Panc1 (cell line): Measurements from ENCODE around the gene ARHGEF37. TPM values are rescaled to one million over a fixed set of nuclear protein-coding genes. Genes with fewer than 3 reads are reported as not detected.
A peak's percentile ranks its signal among the peaks of the same experiment; 100 is the strongest.

Source experiments
- ATAC-seq: fragments of 200-7000 bp; cut with Tn5 transposase; 2 replicates; pipeline ENCODE4 v1.9.1; 2020; ENCODE audit warnings: mild to moderate bottlenecking, moderate library complexity
- BruUV-seq: library from RNA; stranded (reverse); fragments of 400-500 nt; replicated peaks from 2 replicates; lab custom pipeline; 2021; lab: Mats Ljungman, UMichigan
- CTCF ChIA-PET: fragments of 300-600 bp; sonication (Branson Sonifier 250); formaldehyde crosslinking; loops from one replicate; lab custom pipeline; 2022; ENCODE audit warnings: antibody characterized with exemption; lab: Charles Lee
- POLR2A ChIA-PET: fragments of 300-600 bp; sonication (Branson Sonifier 250); formaldehyde crosslinking; loops from one replicate; lab custom pipeline; 2022; ENCODE audit warnings: antibody characterized with exemption; lab: Charles Lee
- DNase-seq: peaks from one replicate; pipeline ENCODE4 v3.0.0-alpha.2; 2010; ENCODE audit warnings: low read depth, low spot score
- H3K27ac ChIP-seq: 2 replicates; pipeline ENCODE4 v1.5.1; 2011; ENCODE audit warnings: mild to moderate bottlenecking, low read length, inconsistent platforms
- H3K27me3 ChIP-seq: fragments of 200-500 bp; sonication (Bioruptor generic); 2 replicates; pipeline ENCODE4 v1.6.0; 2014; ENCODE audit warnings: low read length, inconsistent platforms; ENCODE audit not compliant: control insufficient read depth, insufficient read depth
- H3K36me3 ChIP-seq: fragments of 200-500 bp; sonication (Bioruptor generic); 2 replicates; pipeline ENCODE4 v1.5.1; 2014; ENCODE audit warnings: inconsistent platforms, mild to moderate bottlenecking, low read length, moderate library complexity; ENCODE audit not compliant: control insufficient read depth, insufficient read depth
- H3K4me1 ChIP-seq: 2 replicates; pipeline ENCODE4 v1.5.1; 2011; ENCODE audit warnings: inconsistent platforms, mild to moderate bottlenecking, low read length, moderate library complexity; ENCODE audit not compliant: control insufficient read depth, insufficient read depth
- H3K4me3 ChIP-seq, 2 experiments: 2 replicates each; pipeline ENCODE4 v1.5.1; 2011 to 2012; ENCODE audit warnings: low read depth in 2 of 2, low read length in 2 of 2, mild to moderate bottlenecking in 2 of 2, inconsistent platforms in 1 of 2, moderate library complexity in 1 of 2
- H3K9me3 ChIP-seq: fragments of 200-500 bp; sonication (Bioruptor generic); 2 replicates; pipeline ENCODE4 v1.5.1; 2014; ENCODE audit warnings: low read depth, mild to moderate bottlenecking, inconsistent platforms, low read length, moderate library complexity; ENCODE audit not compliant: control insufficient read depth, insufficient read depth
- CTCF ChIP-seq: fragments of 450-650 bp; IDR thresholded peaks from 2 replicates; pipeline ENCODE4 v1.5.1; 2017; ENCODE audit warnings: mild to moderate bottlenecking
- POLR2AphosphoS5 ChIP-seq: IDR thresholded peaks from 2 replicates; pipeline ENCODE4 v1.6.1; 2012; ENCODE audit warnings: mild to moderate bottlenecking, low read depth, low read length, moderate library complexity
- SIN3A ChIP-seq: IDR thresholded peaks from 2 replicates; pipeline ENCODE4 v1.6.1; 2012; ENCODE audit warnings: low read depth, mild to moderate bottlenecking, low read length, moderate library complexity, borderline replicate concordance; ENCODE audit not compliant: insufficient read depth
- TCF7L2 ChIP-seq: IDR thresholded peaks from 2 replicates; pipeline ENCODE4 v1.6.1; 2011; ENCODE audit warnings: mild to moderate bottlenecking, low read depth, low read length, inconsistent platforms
- in situ Hi-C: cut with HindIII; loops from 2 replicates; pipeline ENCODE4 v1.10.0; 2016; ENCODE audit warnings: low sequenced_read_pairs, low pct_unique_long_range_greater_than_20kb
- intact Hi-C: fragments of 100-400 bp; cut with micrococcal nuclease; formaldehyde crosslinking; loops from one replicate; pipeline ENCODE4 v1.10.0; 2022; ENCODE audit not compliant: unreplicated experiment
- total RNA-seq: library from RNA; stranded (reverse); gene quantifications from one replicate; pipeline ENCODE4 v1.2.1, GENCODE V29; 2021; ENCODE audit not compliant: unreplicated experiment
- TF ChIP-seq, protein P1 (sequence below), 2 experiments: IDR thresholded peaks; 2 replicates each; pipeline ENCODE4 v1.6.1; 2011 to 2012; ENCODE audit warnings: low read depth in 2 of 2, control low read depth in 1 of 2, low read length in 1 of 2, mild to moderate bottlenecking in 1 of 2, moderate library complexity in 1 of 2; ENCODE audit not compliant: insufficient read depth in 1 of 2

Gene ARHGEF37
- total RNA-seq, 1 experiment from 2014 or later: 3.2 TPM

DNA sequence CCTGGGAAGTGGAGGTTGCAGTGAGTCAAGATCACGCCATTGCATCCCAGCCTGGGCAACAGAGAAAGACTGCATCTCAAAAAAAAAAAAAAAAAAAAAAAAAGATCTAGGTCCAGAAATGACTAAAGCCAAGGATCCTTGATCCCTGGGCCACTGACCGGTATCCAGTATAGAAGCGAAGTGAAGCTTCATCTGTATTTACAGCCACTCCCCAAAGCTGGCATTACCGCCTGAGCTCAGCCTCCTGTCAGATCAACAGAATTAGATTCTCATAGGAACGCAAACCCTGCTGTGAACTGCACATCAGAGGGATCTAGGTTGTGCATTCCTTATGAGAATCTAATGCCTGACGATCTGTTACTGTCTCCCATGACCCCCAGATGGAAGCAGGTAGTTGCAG lies 39.4 kb upstream of the ARHGEF37 start:
- H3K9me3 ChIP-seq: no peaks in the 10 kb centered on the region
- H3K4me1 ChIP-seq: peaks cover 18% of the 10 kb centered on the region
- DNase-seq (no peak), ATAC-seq (peak; percentile 24; the same call in 1 of the 2 replicates)
- in situ Hi-C loops: no loop called here
- no peak for TF ChIP-seq TCF7L2
- TF ChIP-seq SIN3A: no peak
- TF ChIP-seq POLR2AphosphoS5: no peak
- TF ChIP-seq CTCF: no peak
- TF ChIP-seq, protein P1, sequence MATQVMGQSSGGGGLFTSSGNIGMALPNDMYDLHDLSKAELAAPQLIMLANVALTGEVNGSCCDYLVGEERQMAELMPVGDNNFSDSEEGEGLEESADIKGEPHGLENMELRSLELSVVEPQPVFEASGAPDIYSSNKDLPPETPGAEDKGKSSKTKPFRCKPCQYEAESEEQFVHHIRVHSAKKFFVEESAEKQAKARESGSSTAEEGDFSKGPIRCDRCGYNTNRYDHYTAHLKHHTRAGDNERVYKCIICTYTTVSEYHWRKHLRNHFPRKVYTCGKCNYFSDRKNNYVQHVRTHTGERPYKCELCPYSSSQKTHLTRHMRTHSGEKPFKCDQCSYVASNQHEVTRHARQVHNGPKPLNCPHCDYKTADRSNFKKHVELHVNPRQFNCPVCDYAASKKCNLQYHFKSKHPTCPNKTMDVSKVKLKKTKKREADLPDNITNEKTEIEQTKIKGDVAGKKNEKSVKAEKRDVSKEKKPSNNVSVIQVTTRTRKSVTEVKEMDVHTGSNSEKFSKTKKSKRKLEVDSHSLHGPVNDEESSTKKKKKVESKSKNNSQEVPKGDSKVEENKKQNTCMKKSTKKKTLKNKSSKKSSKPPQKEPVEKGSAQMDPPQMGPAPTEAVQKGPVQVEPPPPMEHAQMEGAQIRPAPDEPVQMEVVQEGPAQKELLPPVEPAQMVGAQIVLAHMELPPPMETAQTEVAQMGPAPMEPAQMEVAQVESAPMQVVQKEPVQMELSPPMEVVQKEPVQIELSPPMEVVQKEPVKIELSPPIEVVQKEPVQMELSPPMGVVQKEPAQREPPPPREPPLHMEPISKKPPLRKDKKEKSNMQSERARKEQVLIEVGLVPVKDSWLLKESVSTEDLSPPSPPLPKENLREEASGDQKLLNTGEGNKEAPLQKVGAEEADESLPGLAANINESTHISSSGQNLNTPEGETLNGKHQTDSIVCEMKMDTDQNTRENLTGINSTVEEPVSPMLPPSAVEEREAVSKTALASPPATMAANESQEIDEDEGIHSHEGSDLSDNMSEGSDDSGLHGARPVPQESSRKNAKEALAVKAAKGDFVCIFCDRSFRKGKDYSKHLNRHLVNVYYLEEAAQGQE (IDR thresholded peaks at IDR 0.05; ENCODE audit: insufficient read depth in 1 of 2, low read depth in 2 of 2, low read length in 1 of 2): no peak
- intact Hi-C loops: no loop called here
- H3K4me3 ChIP-seq: no peak overlapping the region
- ChIA-PET CTCF (interaction anchor here (0.7 kb wide), 1 partner anchor 96 kb away, joined by 7 read pairs; no protein-coding TSS in a partner anchor), POLR2A (interaction anchor here (0.7 kb wide), 2 partner anchors 8 to 10 kb away, joined by 12 to 17 read pairs; no protein-coding TSS in a partner anchor)
- H3K36me3 ChIP-seq: peaks cover 24% of the 10 kb centered on the region; the same call in 1 of the 2 replicates
- H3K27me3 ChIP-seq: no peaks in the 10 kb centered on the region
- no peak overlapping the region for H3K27ac ChIP-seq
- no TSS peak for BruUV-seq

- in situ Hi-C loops (no loop called here), intact Hi-C loops (no loop called here)
- no peak for ATAC-seq
- H3K4me3 ChIP-seq: no peak overlapping the region
- BruUV-seq: no TSS peak
- no peak for DNase-seq
- no peaks in the 10 kb centered on the region for H3K9me3 ChIP-seq
- TF ChIP-seq POLR2AphosphoS5 (no peak), CTCF (no peak), SIN3A (no peak), TCF7L2 (no peak)
- TF ChIP-seq, protein P1 (IDR thresholded peaks at IDR 0.05; ENCODE audit: insufficient read depth in 1 of 2, low read depth in 2 of 2, low read length in 1 of 2): no peak
- POLR2A ChIA-PET: interaction anchor here (0.5 to 1.4 kb wide), 4 partner anchors 8 to 108 kb away, joined by 3 to 12 read pairs (median 4); no protein-coding TSS in a partner anchor
- H3K27me3 ChIP-seq: no peaks in the 10 kb centered on the region
- H3K36me3 ChIP-seq: peaks cover 28% of the 10 kb centered on the region; the same call in 1 of the 2 replicates
- peak overlapping the region; percentile 15; the same call in 1 of the 2 replicates for H3K27ac ChIP-seq
- peaks cover 29% of the 10 kb centered on the region for H3K4me1 ChIP-seq
- CTCF ChIA-PET: no interaction called here
Measured at GRCh38 chr5:149543361-149544027, 37.8 kb upstream of the ARHGEF37 start.
